ENCODE measurements around the gene VSIG8. TPM values are rescaled to one million over a fixed set of nuclear protein-coding genes. Genes with fewer than 3 reads are reported as not detected.

Gene VSIG8
- total RNA-seq, 1 experiment from 2014 or later: not detected

GRCh38 chr1:159817276-159818041, 45.0 kb downstream of the VSIG8 start:
- CTCF ChIA-PET: interaction anchor here (0.8 to 1.3 kb wide), 3 partner anchors 12 to 191 kb away, joined by 3 to 6 read pairs (median 5); no protein-coding TSS in a partner anchor
- peaks cover 9% of the 10 kb centered on the region; the same call in 1 of the 2 replicates for H3K27me3 ChIP-seq (ENCODE audit: insufficient read depth, low read length)
- no peak overlapping the region for H3K4me2 ChIP-seq (ENCODE audit: low read length)

More at GRCh38 chr1:159817276-159818041, 45.0 kb downstream of the VSIG8 start:
- no TSS peak for BruUV-seq (replicated peaks)
- Histone ChIP-seq H3K27ac (ENCODE audit: low read depth, low read length) (no peak overlapping the region), H3K9me2 (ENCODE audit: insufficient read depth) (no peaks in the 10 kb centered on the region), H3K36me3 (ENCODE audit: control insufficient read depth in 1 of 2, insufficient read depth in 2 of 2, low read length in 2 of 2) (no peaks in the 10 kb centered on the region), H3K4me3 (replicated peaks in 1 of 2; ENCODE audit: low read depth in 1 of 2, low read length in 2 of 2) (no peak overlapping the region), H2AFZ (ENCODE audit: low read depth, low read length, poor library complexity, severe bottlenecking) (no peak overlapping the region), H3K79me2 (ENCODE audit: insufficient read depth, low read length) (no peaks in the 10 kb centered on the region), H3K9ac (ENCODE audit: low read length) (no peak overlapping the region), H4K20me1 (ENCODE audit: insufficient read depth) (no peaks in the 10 kb centered on the region), H3K4me1 (ENCODE audit: control insufficient read depth in 1 of 2, insufficient read depth in 2 of 2, low read length in 2 of 2) (no peaks in the 10 kb centered on the region), H3K9me3 (ENCODE audit: control insufficient read depth in 1 of 2, insufficient read depth in 1 of 2, low read depth in 1 of 2, low read length in 2 of 2) (no peaks in the 10 kb centered on the region)
- intact Hi-C loops (cut with micrococcal nuclease): no loop called here
- DNase-seq (ENCODE audit: low read depth, low spot score): no peak
- ChIA-PET POLR2A (no interaction called here), RAD21 (ENCODE audit: low non-redundant PET in 1 of 2, low total read pairs in 2 of 2, uncharacterized antibody in 2 of 2, unreplicated experiment in 2 of 2) (no interaction called here)
- TF ChIP-seq POLR2A (IDR thresholded peaks at IDR 0.05; ENCODE audit: borderline replicate concordance, extremely low read depth, insufficient read depth, insufficient read length) (no peak), CTCF (IDR thresholded peaks at IDR 0.05 in 2 of 3, conservative IDR thresholded peaks at IDR 0.05 in 1 of 3; ENCODE audit: borderline replicate concordance in 1 of 3, insufficient read depth in 1 of 3, low read depth in 2 of 3, low read length in 2 of 3) (no peak), ZNF274 (IDR thresholded peaks at IDR 0.05; ENCODE audit: low read depth, low read length) (no peak), FOSL1 (IDR thresholded peaks at IDR 0.05; ENCODE audit: low read depth) (no peak), ZBTB33 (IDR thresholded peaks at IDR 0.05; ENCODE audit: extremely low read depth, insufficient replicate concordance, low read length) (no peak), ELF1 (IDR thresholded peaks at IDR 0.05; ENCODE audit: borderline replicate concordance, low read depth) (no peak), RAD21 (IDR thresholded peaks at IDR 0.05; ENCODE audit: low read depth) (no peak)
- no peak for ATAC-seq
